Fibroblast of mammary gland (primary cell): Measurements from ENCODE around the gene TBC1D24.

ENCODE experiments used
- DNase-seq: peaks from one replicate; pipeline ENCODE4 v3.0.0-alpha.2; 2010; ENCODE audit warnings: low read depth
- H3K4me3 ChIP-seq: 2 replicates; pipeline ENCODE4 v1.5.1; 2011; ENCODE audit warnings: low read depth, mild to moderate bottlenecking, low read length, moderate library complexity; ENCODE audit not compliant: control insufficient read depth
- CTCF ChIP-seq: conservative IDR thresholded peaks from 2 replicates; pipeline ENCODE4 v1.5.1; 2011; ENCODE audit warnings: low read depth, low read length, inconsistent platforms; ENCODE audit not compliant: control insufficient read depth, insufficient read depth

Gene TBC1D24

GRCh38 chr16:2450535-2450934 lies 24.4 kb upstream of the TBC1D24 start:
- no peak for TF ChIP-seq CTCF
- DNase-seq = no peak
- no peak overlapping the region for H3K4me3 ChIP-seq

GRCh38 chr16:2450975-2451381 lies 23.9 kb upstream of the TBC1D24 start:
- no peak for TF ChIP-seq CTCF
- no peak overlapping the region for H3K4me3 ChIP-seq
- no peak for DNase-seq

GRCh38 chr16:2451851-2452320 lies 23.0 kb upstream of the TBC1D24 start:
- DNase-seq = no peak

GRCh38 chr16:2452650-2453049 lies 22.3 kb upstream of the TBC1D24 start:
- TF ChIP-seq CTCF = no peak
- no peak for DNase-seq
- no peak overlapping the region for H3K4me3 ChIP-seq

More at GRCh38 chr16:2451851-2452320, 23.0 kb upstream of the TBC1D24 start:
- TF ChIP-seq CTCF = no peak
- H3K4me3 ChIP-seq = no peak overlapping the region

GRCh38 chr16:2455081-2455845 lies 19.7 kb upstream of the TBC1D24 start:
- no peak for DNase-seq
- no peak overlapping the region for H3K4me3 ChIP-seq
- TF ChIP-seq CTCF = no peak

- TF ChIP-seq CTCF = no peak
- H3K4me3 ChIP-seq = no peak overlapping the region
Observed at GRCh38 chr16:2456551-2457153, 18.3 kb upstream of the TBC1D24 start.

More at GRCh38 chr16:2456551-2457153, 18.3 kb upstream of the TBC1D24 start:
- DNase-seq = no peak
